SIG-M5 (cell line): ENCODE data around the gene CLINT1.
"Not testable (repeated sequence)": the region's sequence is repeated elsewhere in the genome, so short reads cannot be mapped to it uniquely, and the experiment has no call there.

Experiments
- DNase-seq: peaks from one replicate; lab custom pipeline; 2025; lab: John Stamatoyannopoulos, UW

Gene CLINT1

GRCh38 chr5:157862183-157862851, 3.4 kb upstream of the CLINT1 start:
- DNase-seq, result no peak

GRCh38 chr5:157860898-157861890, 2.2 kb upstream of the CLINT1 start:
- no peak for DNase-seq

GRCh38 chr5:157859227-157859575, 256 bp upstream of the CLINT1 start:
- DNase-seq, result no peak

GRCh38 chr5:157857816-157858526, 974 bp downstream of the CLINT1 start:
- DNase-seq, result peak; percentile 66

GRCh38 chr5:157855404-157855994, 3.4 kb downstream of the CLINT1 start:
- DNase-seq, result no peak

- not testable (repeated sequence) for DNase-seq
Measured at GRCh38 chr5:157853365-157853764, 5.6 kb downstream of the CLINT1 start.

- no peak for DNase-seq
Measured at GRCh38 chr5:157845914-157846598, 12.9 kb downstream of the CLINT1 start.

- DNase-seq, result no peak
Measured at GRCh38 chr5:157842787-157843186, 16.2 kb downstream of the CLINT1 start.

- DNase-seq, result no peak
Measured at GRCh38 chr5:157842185-157842584, 16.8 kb downstream of the CLINT1 start.

GRCh38 chr5:157839157-157839795, 19.7 kb downstream of the CLINT1 start:
- no peak for DNase-seq

- no peak for DNase-seq
Measured at GRCh38 chr5:157836121-157836753, 22.7 kb downstream of the CLINT1 start.

- DNase-seq, result no peak
Measured at GRCh38 chr5:157835041-157835440, 23.9 kb downstream of the CLINT1 start.

- no peak for DNase-seq
Measured at GRCh38 chr5:157828944-157829639, 29.9 kb downstream of the CLINT1 start.

- DNase-seq, result no peak
Measured at GRCh38 chr5:157828105-157828943, 30.6 kb downstream of the CLINT1 start.

- DNase-seq, result no peak
Measured at GRCh38 chr5:157827423-157827822, 31.5 kb downstream of the CLINT1 start.

GRCh38 chr5:157823655-157824054, 35.3 kb downstream of the CLINT1 start:
- no peak for DNase-seq

- no peak for DNase-seq
Measured at GRCh38 chr5:157821822-157822622, 36.9 kb downstream of the CLINT1 start.

- DNase-seq, result no peak
Measured at GRCh38 chr5:157821405-157821804, 37.5 kb downstream of the CLINT1 start.
